Measurements from ENCODE around the gene TRMT2A.
A peak's percentile ranks its signal among the peaks of the same experiment; 100 is the strongest.

TRMT2A gene

GRCh38 chr22:20118300-20119020 is 1.4 kb upstream of the TRMT2A start:
- Mint-ChIP-seq H3K4me1 (peaks cover 40% of the 10 kb centered on the region), H3K4me3 (peak overlapping the region; percentile 89), H3K27me3 (ENCODE audit: low read depth, poor library complexity) (no peaks in the 10 kb centered on the region), H3K27ac (peak overlapping the region; percentile 87), H3K36me3 (ENCODE audit: low read depth) (peaks cover 42% of the 10 kb centered on the region), H3K9me3 (no peaks in the 10 kb centered on the region)
- TF ChIP-seq CTCF (IDR thresholded peaks at IDR 0.05), result no peak
- peak; percentile 27 for DNase-seq

DNA sequence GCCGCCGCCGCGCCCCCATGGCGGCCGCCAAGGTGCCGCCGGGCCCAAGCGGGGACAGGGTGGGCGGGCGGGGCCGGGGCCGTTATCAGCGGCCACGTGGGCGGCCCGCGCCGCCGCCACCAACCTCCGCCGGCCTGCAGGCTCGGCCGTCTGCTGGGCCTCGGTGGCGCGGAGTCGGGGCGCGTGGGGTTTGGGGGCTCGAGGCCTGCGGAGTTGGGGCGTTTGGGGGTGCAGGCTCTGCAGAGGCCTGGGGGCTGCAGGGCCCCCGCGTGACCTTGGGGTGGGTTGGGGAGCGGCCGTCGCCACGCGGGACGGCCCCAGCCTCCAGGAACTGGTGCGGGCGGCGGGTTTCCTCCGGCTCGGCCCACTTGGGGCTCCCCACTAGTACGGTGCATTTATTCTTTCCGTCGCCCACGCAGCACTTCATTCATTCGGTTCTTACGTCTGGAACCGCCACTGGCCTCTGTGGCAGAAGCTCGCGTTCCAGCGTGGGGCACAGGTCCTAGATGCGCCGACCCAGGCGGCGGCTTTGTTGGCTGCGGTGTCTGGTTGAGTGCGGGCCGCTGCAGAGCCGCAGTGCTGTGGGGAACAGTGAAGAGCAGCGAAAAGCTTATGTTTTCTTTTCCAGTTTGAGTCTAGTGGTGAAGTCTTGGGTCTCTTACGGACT is 740 bp upstream of the TRMT2A start:
- Mint-ChIP-seq H3K4me3 (peak overlapping the region; percentile 89), H3K4me1 (peaks cover 40% of the 10 kb centered on the region), H3K27me3 (ENCODE audit: low read depth, poor library complexity) (no peaks in the 10 kb centered on the region), H3K9me3 (no peaks in the 10 kb centered on the region), H3K36me3 (ENCODE audit: low read depth) (peaks cover 42% of the 10 kb centered on the region), H3K27ac (peak overlapping the region; percentile 87)
- TF ChIP-seq CTCF (IDR thresholded peaks at IDR 0.05), result no peak
- DNase-seq, result peak; percentile 42

DNA sequence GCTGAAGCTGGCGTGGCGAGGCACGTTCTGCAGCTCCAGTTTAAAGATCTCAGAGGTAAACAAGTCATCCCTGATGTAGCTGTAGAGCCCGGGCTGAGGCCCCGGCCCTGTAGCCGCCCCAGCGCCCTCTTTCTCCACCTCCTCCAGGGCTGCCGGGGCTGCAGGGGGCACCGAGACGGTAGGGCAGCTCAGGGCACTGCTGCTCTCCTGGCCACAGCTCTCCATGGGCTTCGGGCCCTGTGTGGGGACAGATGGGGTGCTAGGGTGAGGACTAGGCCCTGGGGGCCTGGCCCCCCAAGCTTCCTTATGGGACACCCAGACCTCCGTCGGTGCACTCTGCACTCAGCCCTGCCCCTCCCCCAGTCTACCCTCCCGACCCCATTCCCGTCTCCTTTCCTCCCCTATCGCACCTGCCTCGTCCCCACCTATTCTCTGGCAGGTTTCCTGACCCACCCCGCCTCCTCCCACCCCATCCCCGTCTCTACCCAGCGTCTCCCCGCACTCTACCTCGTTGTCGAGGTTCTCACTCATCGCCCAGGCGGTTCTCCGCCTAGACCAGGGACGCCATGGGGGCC is 563 bp downstream of the TRMT2A start:
- no peaks in the 10 kb centered on the region for H3K9me3 Mint-ChIP-seq
- H3K27me3 Mint-ChIP-seq (ENCODE audit: low read depth, poor library complexity), result no peaks in the 10 kb centered on the region
- peaks cover 32% of the 10 kb centered on the region for H3K36me3 Mint-ChIP-seq (ENCODE audit: low read depth)

GRCh38 chr22:20115691-20116375 is 1.2 kb downstream of the TRMT2A start, which contains the start of gene RANBP1:
RANBP1 (plus strand) TSS chr22:20116104; CDS start chr22:20116185, 81 bp downstream.
- TF ChIP-seq CTCF (IDR thresholded peaks at IDR 0.05), result no peak
- Mint-ChIP-seq H3K9me3 (no peaks in the 10 kb centered on the region), H3K27ac (no peak within 1 kb of the TSS), H3K4me3 (peak within 1 kb of the TSS; percentile 86), H3K4me1 (peaks cover 29% of the 10 kb centered on the region), H3K36me3 (ENCODE audit: low read depth) (peaks cover 29% of the 10 kb centered on the region), H3K27me3 (ENCODE audit: low read depth, poor library complexity) (no peaks in the 10 kb centered on the region)
- DNase-seq, result no peak

More for the DNA sequence above, 563 bp downstream of the TRMT2A start:
- H3K27ac Mint-ChIP-seq, result no peak overlapping the region
- TF ChIP-seq CTCF (IDR thresholded peaks at IDR 0.05), result no peak
- H3K4me1 Mint-ChIP-seq, result peaks cover 32% of the 10 kb centered on the region
- peak; percentile 33 for DNase-seq
- peak overlapping the region; percentile 86 for H3K4me3 Mint-ChIP-seq

- no peak for TF ChIP-seq CTCF (IDR thresholded peaks at IDR 0.05)
- peak overlapping the region; percentile 86 for H3K4me3 Mint-ChIP-seq
- DNase-seq, result no peak
- H3K27ac Mint-ChIP-seq, result peak overlapping the region; percentile 91
- H3K9me3 Mint-ChIP-seq, result no peaks in the 10 kb centered on the region
- peaks cover 20% of the 10 kb centered on the region for H3K36me3 Mint-ChIP-seq (ENCODE audit: low read depth)
- no peaks in the 10 kb centered on the region for H3K27me3 Mint-ChIP-seq (ENCODE audit: low read depth, poor library complexity)
- H3K4me1 Mint-ChIP-seq, result peaks cover 23% of the 10 kb centered on the region
Measured at GRCh38 chr22:20114506-20115475, 2.2 kb downstream of the TRMT2A start.

All from nephron progenitor cell (in vitro differentiated cells).